Right cardiac atrium (tissue), 5 donors: ENCODE results near the gene SLF2. TPM values are rescaled to one million over a fixed set of nuclear protein-coding genes. Genes with fewer than 3 reads are reported as not detected.

Experiments
- ATAC-seq, 2 donors: fragments of 200-7000 bp; cut with Tn5 transposase; one replicate each; pipeline versions ENCODE4 v1.8.0 to v1.9.1; 2020; ENCODE audit warnings: moderate library complexity in 2 of 2, mild to moderate bottlenecking in 1 of 2
- DNase-seq, 3 donors: peaks; one replicate each; pipeline ENCODE4 v3.0.0-alpha.2; 2020
- H3K27ac ChIP-seq: one replicate; pipeline ENCODE4 v1.5.1; 2013; ENCODE audit warnings: mild to moderate bottlenecking, low read length, control low read depth, moderate library complexity
- H3K27me3 ChIP-seq: one replicate; pipeline ENCODE4 v1.6.1; 2013; ENCODE audit not compliant: control insufficient read depth, insufficient read depth
- H3K4me1 ChIP-seq: one replicate; pipeline ENCODE4 v1.6.1; 2013; ENCODE audit warnings: low read length; ENCODE audit not compliant: control insufficient read depth, insufficient read depth
- H3K4me3 ChIP-seq: one replicate; pipeline ENCODE4 v1.5.1; 2013; ENCODE audit warnings: low read length, control low read depth
- H3K9me3 ChIP-seq: one replicate; pipeline ENCODE4 v1.6.1; 2013; ENCODE audit warnings: low read length; ENCODE audit not compliant: control insufficient read depth
- WGBS: extraction: QIAGEN DNeasy Blood & Tissue Kit; methylation state at CpG from one replicate; pipeline ENCODE4 v1.1.7; 2013; 5-methylcytosine and 5-hydroxymethylcytosine counted together
- intact Hi-C, 4 donors: fragments of 100-400 bp; cut with DNase I; formaldehyde crosslinking; loops; one replicate each; pipeline versions ENCODE4 v1.11.0 to v1.14.0; 2022 to 2023
- polyA plus RNA-seq: library from polyadenylated mRNA; stranded (reverse); fragments of 200-250 nt; gene quantifications from one replicate; pipeline ENCODE4 v1.2.3, GENCODE V29; 2013
- total RNA-seq, 4 donors: library from RNA; stranded (reverse); fragmentation: NEBNext Ultra II Directional; extraction: Animal tissue kit (Norgen Biotek cat#: 25700); gene quantifications; one replicate each; pipeline ENCODE4 v1.2.1, GENCODE V29; 2021
- donor health status: healthy with polysubstance abuse.
- donor health status: DM: no; HTN: yes; CAD: no.
- donor health status: DM: no; HTN: no; CAD: no.
- donor health status: DM: no; HTN: yes; CAD: no; lungs with severe emphysema.
- donor health status: DM: yes; HTN: yes; CAD: no.

The SLF2 gene
- total and polyA plus RNA-seq, 5 donors = 7.4 to 22.6 (median 19.1) TPM

GRCh38 chr10:100982916-100983830 lies 70.4 kb downstream of the SLF2 start:
- ATAC-seq = no peak
- 91% methylated on average over 24 of the region's 24 CpGs for WGBS
- Histone ChIP-seq H3K27me3 (no peaks in the 10 kb centered on the region), H3K4me1 (peaks cover 9% of the 10 kb centered on the region), H3K27ac (no peak overlapping the region), H3K9me3 (no peaks in the 10 kb centered on the region), H3K4me3 (no peak overlapping the region)
- DNase-seq = no peak
- intact Hi-C loops = no loop called here

- no peak for DNase-seq
- 80% methylated on average over 13 of the region's 13 CpGs for WGBS
- no peak for ATAC-seq
- Histone ChIP-seq H3K4me3 (no peak overlapping the region), H3K9me3 (no peaks in the 10 kb centered on the region), H3K4me1 (peaks cover 10% of the 10 kb centered on the region), H3K27me3 (no peaks in the 10 kb centered on the region), H3K27ac (no peak overlapping the region)
- intact Hi-C loops = no loop called here
Measured at GRCh38 chr10:100983868-100984671, 71.3 kb downstream of the SLF2 start.

DNA sequence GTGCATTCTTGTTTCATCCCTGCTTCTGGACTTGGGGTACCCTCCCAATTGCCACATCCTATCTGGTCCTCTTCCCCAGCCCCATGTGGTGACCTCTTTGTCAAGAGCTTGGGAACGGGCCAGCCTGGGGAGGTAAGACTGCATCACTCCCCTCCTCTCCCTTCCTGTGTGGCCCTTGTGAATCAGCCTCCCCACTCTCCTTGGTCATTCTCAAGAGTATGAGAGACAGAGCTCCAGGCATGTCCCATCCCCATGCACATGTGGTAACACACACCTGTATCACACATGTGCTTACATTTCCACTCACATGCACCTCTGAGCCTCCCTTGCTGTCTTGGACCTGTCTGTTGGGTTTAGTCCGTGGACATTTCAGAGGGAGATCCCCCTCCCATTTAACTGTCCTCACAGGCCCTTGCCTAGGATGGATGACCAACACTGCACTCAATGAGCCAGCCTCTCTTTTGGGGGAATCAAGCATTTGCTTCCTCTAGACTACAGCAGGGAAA lies 72.0 kb downstream of the SLF2 start:
- H3K9me3 ChIP-seq = no peaks in the 10 kb centered on the region
- intact Hi-C loops = no loop called here
- ATAC-seq = no peak

GRCh38 chr10:100985336-100985735 lies 72.6 kb downstream of the SLF2 start:
- 59% methylated on average over 5 of the region's 5 CpGs for WGBS
- DNase-seq (no peak), ATAC-seq (no peak)
- Histone ChIP-seq H3K4me1 (peaks cover 10% of the 10 kb centered on the region), H3K9me3 (no peaks in the 10 kb centered on the region), H3K27me3 (no peaks in the 10 kb centered on the region), H3K4me3 (no peak overlapping the region), H3K27ac (no peak overlapping the region)
- intact Hi-C loops = no loop called here

More for the DNA sequence above, 72.0 kb downstream of the SLF2 start:
- WGBS = 68% methylated on average over 2 of the region's 2 CpGs
- no peak overlapping the region for H3K4me3 ChIP-seq
- H3K27ac ChIP-seq = no peak overlapping the region
- no peak for DNase-seq
- no peaks in the 10 kb centered on the region for H3K27me3 ChIP-seq
- H3K4me1 ChIP-seq = peaks cover 10% of the 10 kb centered on the region

DNA sequence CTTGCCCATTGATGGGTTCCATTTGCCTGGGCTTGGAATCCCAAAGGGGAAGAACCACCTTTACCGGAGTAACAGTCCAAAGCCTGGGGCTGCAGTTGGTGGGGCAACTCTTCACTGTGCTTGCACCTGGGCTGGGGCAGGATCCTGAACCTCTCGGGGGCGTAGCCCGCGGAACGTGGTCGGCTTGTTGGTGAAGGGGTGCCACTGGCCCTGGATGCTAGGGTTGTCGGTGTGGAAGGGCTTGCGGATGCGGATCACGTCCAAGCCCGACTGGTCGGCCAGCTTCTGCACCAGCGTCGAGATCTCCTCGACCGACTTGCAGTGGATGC lies 73.8 kb downstream of the SLF2 start:
- Histone ChIP-seq H3K4me1 (peaks cover 10% of the 10 kb centered on the region), H3K4me3 (peak overlapping the region; percentile 51), H3K9me3 (no peaks in the 10 kb centered on the region), H3K27me3 (no peaks in the 10 kb centered on the region), H3K27ac (no peak overlapping the region)
- intact Hi-C loops = no loop called here
- 20% methylated on average over 17 of the region's 17 CpGs for WGBS
- no peak for ATAC-seq
- DNase-seq = no peak

DNA sequence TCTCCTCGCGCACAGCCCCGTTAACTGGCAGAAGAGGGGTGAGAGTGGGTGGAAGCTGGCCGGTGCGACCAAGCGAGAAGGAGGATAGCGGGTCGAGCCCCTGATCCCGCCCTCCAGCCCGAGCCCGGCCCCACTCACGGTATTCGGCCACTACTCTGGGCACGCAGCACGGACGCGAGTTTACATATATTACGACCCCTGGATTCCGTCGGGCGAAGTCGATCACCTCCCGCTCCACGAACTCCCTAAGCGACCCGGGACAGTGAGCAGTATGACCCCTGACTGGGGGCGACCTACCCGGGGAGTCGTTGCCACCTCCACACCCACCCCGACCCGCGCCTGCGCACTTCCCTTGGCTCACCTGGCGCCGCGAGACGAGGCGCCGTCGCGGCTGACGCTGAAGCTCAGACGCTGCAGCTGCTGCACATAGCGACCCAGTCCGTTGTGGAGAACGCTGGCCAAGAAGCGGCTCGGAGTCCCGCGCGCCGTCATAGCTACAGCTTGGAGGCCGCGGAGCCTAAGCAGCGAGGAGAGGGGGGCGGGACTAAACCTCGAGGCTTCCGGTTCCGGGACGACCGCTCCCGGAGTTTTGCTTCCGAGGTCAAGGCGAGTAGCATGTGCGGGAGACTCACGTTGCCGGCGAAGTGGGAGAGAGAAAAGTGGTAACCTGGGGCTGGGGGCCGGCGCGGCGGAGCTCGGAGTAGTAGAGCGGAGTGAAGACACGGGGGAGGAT lies 74.4 kb downstream of the SLF2 start, which contains the start of the genes MRPL43 and TWNK:
TSS of gene MRPL43 (minus strand) at position 546 of the 733 bp plus-strand sequence. CDS start at position 492, 54 bp downstream.
TSS of gene TWNK (plus strand) at position 592 of the 733 bp plus-strand sequence. CDS start 668 bp downstream, outside the sequence.
- no peaks in the 10 kb centered on the region for H3K9me3 ChIP-seq
- peak within 1 kb of the TSS; percentile 46 for H3K27ac ChIP-seq
- no peaks in the 10 kb centered on the region for H3K27me3 ChIP-seq
- WGBS = 1% methylated on average over 75 of the region's 75 CpGs
- H3K4me1 ChIP-seq = peaks cover 10% of the 10 kb centered on the region
- intact Hi-C loops = no loop called here
- DNase-seq = peak; percentile 87 to 94 (median 93)
- peak within 1 kb of the TSS; percentile 51 for H3K4me3 ChIP-seq
- ATAC-seq = peak; percentile 87 to 90

GRCh38 chr10:100987685-100988049 lies 74.9 kb downstream of the SLF2 start:
- no peak overlapping the region for H3K27ac ChIP-seq
- WGBS = 2% methylated on average over 15 of the region's 15 CpGs
- ATAC-seq = peak in 1 of 2 donors; percentile 2
- H3K9me3 ChIP-seq = no peaks in the 10 kb centered on the region
- DNase-seq = no peak
- intact Hi-C loops = no loop called here
- H3K4me1 ChIP-seq = peaks cover 10% of the 10 kb centered on the region
- H3K4me3 ChIP-seq = peak overlapping the region; percentile 51
- H3K27me3 ChIP-seq = no peaks in the 10 kb centered on the region

GRCh38 chr10:100988166-100988565 lies 75.4 kb downstream of the SLF2 start:
- H3K9me3 ChIP-seq = no peaks in the 10 kb centered on the region
- intact Hi-C loops = no loop called here
- WGBS = 69% methylated on average over 10 of the region's 10 CpGs

GRCh38 chr10:100989088-100989487 lies 76.3 kb downstream of the SLF2 start:
- no peak for DNase-seq
- 87% methylated on average over 21 of the region's 21 CpGs for WGBS

More at GRCh38 chr10:100988166-100988565, 75.4 kb downstream of the SLF2 start:
- Histone ChIP-seq H3K27ac (no peak overlapping the region), H3K4me1 (peaks cover 10% of the 10 kb centered on the region), H3K27me3 (no peaks in the 10 kb centered on the region), H3K4me3 (peak overlapping the region; percentile 51)
- DNase-seq (no peak), ATAC-seq (no peak)

DNA sequence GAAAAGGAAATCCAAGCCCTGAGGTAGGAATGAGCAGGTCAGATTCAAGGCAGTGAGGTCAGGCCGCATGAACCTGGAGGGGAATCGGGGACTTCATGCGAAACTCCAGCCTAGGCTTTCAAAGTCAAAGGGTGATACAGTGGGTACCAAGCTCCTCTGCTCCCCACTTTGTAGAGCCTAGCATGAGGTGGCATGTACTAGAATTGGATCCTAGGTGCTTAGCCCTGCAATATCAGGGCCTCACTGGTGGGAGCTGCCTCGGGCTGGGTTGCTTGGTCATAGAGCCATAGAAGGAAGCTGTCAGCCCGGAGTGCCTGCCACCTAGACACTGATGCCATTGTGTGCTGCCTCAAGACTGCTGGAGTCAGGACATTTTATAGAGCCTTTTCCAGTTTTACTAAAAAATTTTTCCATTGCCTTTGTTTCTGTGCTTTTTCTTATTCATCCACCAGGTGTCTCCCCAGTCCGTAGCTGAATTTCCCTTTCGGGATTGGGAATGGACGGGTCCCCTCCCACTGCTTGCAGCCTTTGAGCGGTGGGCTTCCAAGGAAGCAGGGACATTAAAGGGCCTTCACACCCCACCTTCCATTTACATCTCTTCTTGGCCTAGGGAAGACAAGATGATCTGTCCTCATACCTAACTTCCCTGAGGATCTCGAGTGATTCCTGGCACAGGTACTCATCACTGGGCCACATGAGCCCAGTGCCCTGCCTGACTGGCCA lies 81.4 kb downstream of the SLF2 start:
- DNase-seq (no peak), ATAC-seq (no peak)
- H3K27me3 ChIP-seq = no peaks in the 10 kb centered on the region
- H3K4me3 ChIP-seq = no peak overlapping the region
- H3K27ac ChIP-seq = no peak overlapping the region
- WGBS = 52% methylated on average over 10 of the region's 10 CpGs
- peaks cover 6% of the 10 kb centered on the region for H3K4me1 ChIP-seq
- no peaks in the 10 kb centered on the region for H3K9me3 ChIP-seq
- intact Hi-C loops = loop anchor here in 2 of 4 donors (1.0 to 2.0 kb wide), 2 partner anchors 19 to 20 kb away; no protein-coding TSS in a partner anchor

More at GRCh38 chr10:100989088-100989487, 76.3 kb downstream of the SLF2 start:
- H3K9me3 ChIP-seq = no peaks in the 10 kb centered on the region
- no peak overlapping the region for H3K4me3 ChIP-seq
- H3K4me1 ChIP-seq = peaks cover 10% of the 10 kb centered on the region
- intact Hi-C loops = no loop called here
- no peak overlapping the region for H3K27ac ChIP-seq
- H3K27me3 ChIP-seq = no peaks in the 10 kb centered on the region
- no peak for ATAC-seq
